Measurements from ENCODE around the gene CNTN2.

Gene CNTN2

DNA sequence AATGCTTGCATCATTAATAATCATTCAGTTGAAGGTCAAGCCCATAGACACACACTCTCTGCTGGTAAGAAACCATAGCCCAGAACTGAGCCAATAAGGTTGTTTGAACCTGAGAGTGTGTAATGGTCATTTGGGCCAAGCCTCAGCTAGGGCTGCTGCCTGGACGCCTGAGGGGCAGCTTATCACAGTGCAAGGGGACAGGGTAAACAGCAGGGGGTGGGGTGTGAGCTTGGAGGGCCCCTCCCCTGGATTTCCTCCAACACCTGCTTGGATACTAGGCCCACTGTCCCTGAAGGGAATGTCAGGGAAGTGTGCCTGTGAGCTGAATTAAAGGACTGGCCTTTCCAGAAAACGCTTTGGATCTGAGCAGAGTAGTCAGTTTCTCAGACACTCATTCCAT, 24.6 kb upstream of the CNTN2 start:
- DNase-seq (ENCODE audit: low spot score), result no peak

- DNase-seq (ENCODE audit: low spot score), result no peak
Observed at GRCh38 chr1:205020466-205020865, 22.5 kb upstream of the CNTN2 start.

DNA sequence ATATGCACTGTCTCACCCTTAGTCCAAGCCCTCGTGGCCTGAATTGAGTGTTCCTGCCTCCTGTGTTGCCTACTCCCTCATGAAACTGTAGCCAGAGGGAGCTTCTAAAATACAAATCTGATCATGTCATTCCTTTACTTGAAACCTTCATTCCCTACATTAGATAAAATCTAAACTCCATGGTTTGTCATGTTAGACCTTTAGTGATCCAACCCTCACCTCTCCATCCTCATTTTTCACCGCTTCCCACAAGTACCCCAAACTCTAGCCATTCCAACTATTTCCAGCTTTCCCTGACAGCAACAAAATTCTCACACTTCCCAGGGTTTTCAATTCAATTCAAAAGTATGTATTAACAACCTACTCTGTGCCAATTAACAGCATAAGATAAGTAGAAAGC, 18.3 kb upstream of the CNTN2 start:
- no peak for DNase-seq (ENCODE audit: low spot score)

- DNase-seq (ENCODE audit: low spot score), result no peak
Observed at GRCh38 chr1:205025239-205025638, 17.8 kb upstream of the CNTN2 start.

DNA sequence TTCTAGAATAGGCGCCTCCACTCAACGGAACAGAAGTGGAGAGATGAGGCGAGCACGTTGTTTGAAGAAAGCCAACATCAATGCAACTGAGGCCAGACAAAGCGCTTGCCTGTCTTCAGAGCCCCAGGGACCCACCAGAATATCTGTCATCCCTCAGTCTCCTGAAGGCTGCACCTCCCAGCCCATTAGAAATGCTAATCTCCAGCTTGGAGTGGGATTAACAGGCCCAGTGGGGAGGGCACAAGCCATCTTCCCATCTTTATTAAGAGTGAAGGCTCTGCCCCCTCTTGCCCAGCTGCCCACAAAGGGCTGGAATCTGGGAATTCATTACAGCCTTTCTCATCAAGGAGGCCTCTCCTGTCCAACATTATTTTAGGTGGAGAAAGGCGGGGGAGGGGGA, 16.8 kb upstream of the CNTN2 start:
- DNase-seq (ENCODE audit: low spot score), result no peak

- no peak for DNase-seq (ENCODE audit: low spot score)
Observed at GRCh38 chr1:205028390-205028789, 14.6 kb upstream of the CNTN2 start.

DNA sequence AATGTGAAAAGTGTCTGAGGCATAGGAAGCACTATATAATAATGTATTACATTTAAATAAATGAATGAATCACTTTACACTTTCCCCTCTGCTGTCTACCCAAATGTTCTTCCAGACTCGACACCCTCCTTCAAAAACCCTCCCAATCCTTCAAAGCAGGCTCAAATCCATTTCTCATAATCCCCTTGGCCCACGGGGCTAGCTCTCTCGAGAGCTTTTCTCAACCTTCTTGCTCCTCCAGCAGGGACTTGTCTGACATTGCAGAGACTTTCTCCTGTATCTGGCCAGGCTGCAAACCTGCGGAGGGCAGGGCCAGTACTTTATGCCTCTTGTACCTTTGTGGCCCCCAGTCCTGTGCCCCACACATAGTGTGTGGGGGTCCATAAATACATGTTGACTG, 14.1 kb upstream of the CNTN2 start:
- DNase-seq (ENCODE audit: low spot score), result no peak

DNA sequence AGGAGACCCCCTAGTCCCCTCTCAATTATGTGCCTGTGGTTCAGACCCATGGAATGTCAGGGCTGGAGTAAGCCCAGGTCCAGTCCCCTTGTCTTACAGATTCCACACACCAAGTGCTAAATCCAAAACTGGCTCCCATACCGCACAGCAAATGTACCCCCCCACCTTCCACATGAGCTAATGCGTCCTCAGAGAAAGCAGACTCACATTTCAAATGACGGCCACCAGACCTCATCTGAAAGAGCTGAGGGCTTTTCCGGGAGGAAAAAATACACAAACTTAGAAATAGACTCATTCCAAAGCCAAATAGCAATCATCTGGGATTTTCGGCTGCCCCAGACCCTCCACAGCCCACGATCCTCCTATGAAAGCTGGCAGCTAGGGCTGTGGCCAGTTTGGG, 12.8 kb upstream of the CNTN2 start:
- no peak for DNase-seq (ENCODE audit: low spot score)

- no peak for DNase-seq (ENCODE audit: low spot score)
Observed at GRCh38 chr1:205030896-205031295, 12.1 kb upstream of the CNTN2 start.

DNA sequence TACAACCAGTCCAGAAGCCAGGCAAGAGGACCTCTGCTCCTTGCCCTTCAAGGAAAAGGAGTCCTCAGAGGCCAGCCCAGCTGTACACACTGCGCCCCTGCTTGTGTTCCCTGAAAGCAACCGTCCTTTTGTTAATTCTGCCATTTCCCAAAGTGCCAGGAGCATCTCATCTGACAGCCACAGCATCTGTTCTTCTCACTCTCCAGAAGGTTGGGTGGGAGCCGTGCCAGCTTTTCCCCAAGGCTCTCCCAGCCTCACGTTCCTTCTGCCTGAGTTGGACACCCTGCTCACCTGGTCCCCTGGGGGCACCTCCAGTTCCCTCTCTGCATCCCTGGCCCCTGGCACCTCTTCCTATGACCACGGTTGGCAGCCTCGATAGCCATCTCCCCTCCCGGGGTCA, 10.5 kb upstream of the CNTN2 start:
- DNase-seq (ENCODE audit: low spot score), result no peak

GRCh38 chr1:205037539-205037938, 5.5 kb upstream of the CNTN2 start:
- DNase-seq (ENCODE audit: low spot score), result no peak

DNA sequence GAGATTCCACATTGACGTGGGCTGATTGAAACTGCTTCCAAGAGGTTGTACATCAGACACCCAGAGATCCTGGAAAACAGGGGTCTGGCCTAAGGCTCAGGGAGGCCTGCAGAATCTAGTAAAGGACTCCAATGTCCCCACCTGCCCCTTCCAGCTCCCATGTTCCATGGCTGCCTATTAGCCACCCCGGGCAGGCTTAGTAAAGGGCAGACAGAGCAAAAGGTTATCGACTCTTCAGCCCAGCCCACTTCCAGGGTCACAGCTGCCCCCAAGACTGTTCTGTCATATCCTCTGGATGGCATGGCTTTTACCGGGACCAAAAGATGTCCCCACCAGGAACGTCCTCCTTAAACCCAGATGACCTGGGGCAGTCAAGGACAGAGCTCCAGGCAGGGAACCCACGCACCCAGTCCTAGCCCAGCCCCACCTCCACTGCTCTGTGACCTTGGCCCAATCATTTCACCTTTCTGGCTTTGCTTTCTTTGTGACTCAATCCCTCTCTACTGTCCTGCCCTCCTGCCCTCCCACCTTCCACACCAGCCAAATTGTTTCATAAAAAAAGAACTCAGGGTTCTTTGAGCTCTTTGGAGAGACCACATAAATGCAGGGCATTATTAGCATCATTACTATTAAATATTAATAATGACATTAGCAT, 4.8 kb upstream of the CNTN2 start:
- DNase-seq (ENCODE audit: low spot score), result no peak

DNA sequence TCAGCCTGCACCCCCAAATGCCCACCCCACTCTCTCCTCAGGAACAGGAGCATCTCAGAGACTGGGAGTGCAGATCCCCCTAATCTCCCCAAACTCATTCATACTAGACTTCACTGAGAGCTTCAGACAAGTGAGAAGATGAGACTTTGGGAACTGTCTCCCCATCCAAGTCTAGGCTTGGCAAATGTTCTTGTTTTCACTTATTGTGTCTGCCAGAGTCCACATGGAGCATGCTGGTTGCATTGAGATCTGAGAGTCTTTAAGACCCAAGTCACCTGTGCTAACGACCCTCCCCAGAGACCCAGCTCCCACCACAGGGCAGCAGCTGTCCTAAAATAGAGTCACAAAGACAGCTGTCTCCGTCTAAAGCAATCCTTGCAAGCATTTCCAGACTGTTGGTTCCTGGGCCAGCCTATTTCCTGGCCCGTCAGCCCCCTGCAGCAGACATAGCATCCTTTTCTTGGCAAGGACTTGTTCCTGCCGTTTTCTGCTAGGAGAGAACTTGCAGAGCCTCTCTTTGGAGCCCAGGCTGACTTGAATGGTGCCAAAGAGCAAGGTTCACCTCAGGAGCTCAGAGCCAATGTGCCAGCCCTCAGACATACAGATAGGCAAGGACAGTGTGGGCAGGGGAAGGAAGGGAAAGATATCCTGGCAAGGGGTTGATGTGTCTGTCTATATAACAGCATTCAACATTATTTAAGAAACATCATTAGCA, 1.9 kb upstream of the CNTN2 start:
- DNase-seq (ENCODE audit: low spot score), result no peak

DNA sequence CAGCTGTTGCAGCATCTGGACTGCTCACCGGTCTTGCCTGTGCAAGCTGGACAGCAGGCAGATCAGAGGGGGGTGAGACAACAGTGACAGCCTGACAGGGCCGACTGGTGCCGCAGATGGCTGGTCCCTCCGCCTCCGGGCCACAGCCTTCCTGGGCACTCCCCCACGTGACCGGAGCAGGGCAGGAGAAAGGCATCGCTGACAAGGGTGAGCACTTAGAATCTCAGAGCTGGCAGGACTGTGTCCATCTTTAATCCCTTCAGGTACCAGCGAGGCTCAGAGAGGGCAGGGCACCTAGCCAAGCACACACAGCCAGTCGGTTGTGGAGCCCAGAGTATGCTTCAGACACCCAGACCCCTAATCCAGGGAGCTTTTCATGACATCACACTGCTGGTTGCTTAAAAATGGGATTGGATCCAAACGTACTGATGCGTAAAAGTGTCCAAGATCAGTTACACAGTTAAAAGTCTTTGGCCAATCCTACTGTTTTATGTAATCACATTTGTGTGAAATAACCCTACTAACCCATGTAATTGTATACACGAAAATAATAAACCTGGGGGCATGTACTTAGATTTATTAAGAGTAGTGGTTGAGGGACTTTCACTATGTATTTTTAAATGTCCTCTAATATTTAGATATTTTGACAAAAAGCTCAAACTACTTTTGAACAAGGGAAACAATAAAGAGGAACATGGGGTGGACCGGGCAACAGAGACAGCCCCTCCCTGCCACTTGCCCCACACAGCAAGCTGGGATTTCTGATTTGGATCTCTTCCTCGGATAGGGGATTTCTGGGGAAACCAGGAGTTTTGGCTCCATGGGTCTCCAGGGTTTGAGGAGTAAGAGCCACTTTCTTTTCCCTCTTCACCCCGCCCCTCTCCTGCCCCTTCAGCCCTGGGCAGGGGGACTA, 758 bp upstream of the CNTN2 start:
- no peak for DNase-seq (ENCODE audit: low spot score)

GRCh38 chr1:205043866-205044265, 854 bp downstream of the CNTN2 start:
- DNase-seq (ENCODE audit: low spot score), result no peak

GRCh38 chr1:205044741-205045140, 1.7 kb downstream of the CNTN2 start:
- no peak for DNase-seq (ENCODE audit: low spot score)

GRCh38 chr1:205045146-205045545, 2.1 kb downstream of the CNTN2 start:
- no peak for DNase-seq (ENCODE audit: low spot score)

GRCh38 chr1:205046870-205047269, 3.9 kb downstream of the CNTN2 start:
- no peak for DNase-seq (ENCODE audit: low spot score)

DNA sequence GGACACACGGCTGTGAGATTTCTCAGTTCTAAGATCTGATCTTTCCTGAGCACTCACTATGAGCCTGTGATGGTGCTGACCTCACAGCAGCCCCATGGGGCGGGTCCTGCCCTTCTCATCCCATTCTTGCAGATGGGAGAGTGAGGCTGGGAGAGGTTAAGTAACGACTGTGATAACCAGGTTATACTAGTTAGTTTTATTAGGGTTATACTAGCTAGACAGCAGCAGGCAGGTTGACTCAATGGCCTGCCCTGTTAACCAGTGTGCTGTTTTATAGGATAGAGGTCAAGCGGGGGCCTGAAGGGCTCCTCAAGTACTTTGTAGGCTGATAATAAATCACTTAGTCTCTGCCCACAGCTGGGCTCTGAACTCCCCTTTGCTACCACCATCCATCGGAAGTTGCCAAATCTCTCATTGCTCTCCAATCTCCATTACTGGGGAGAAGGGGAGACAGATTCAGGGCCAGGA, 4.8 kb downstream of the CNTN2 start:
- DNase-seq (ENCODE audit: low spot score), result no peak

GRCh38 chr1:205048382-205048781, 5.4 kb downstream of the CNTN2 start:
- no peak for DNase-seq (ENCODE audit: low spot score)

DNA sequence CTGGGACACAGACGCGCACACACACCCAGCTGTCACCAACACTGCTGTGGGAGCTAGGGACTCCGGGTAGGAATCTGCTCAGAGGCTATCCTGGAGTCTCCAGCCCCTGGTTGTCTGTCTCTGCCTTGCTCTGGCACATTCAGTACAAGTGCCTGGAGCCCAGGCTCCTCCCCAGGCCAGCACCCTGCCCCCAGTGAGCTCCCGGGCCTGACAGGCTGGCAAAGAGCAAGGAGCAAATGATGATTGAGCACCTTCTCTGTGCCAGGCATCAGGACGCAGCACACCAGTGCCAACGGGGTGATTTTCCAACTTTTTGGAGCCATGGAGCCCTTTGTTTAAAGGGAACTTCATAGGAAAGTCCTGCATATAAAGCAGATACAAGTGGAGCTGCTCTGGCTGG, 6.5 kb downstream of the CNTN2 start:
- no peak for DNase-seq (ENCODE audit: low spot score)

DNA sequence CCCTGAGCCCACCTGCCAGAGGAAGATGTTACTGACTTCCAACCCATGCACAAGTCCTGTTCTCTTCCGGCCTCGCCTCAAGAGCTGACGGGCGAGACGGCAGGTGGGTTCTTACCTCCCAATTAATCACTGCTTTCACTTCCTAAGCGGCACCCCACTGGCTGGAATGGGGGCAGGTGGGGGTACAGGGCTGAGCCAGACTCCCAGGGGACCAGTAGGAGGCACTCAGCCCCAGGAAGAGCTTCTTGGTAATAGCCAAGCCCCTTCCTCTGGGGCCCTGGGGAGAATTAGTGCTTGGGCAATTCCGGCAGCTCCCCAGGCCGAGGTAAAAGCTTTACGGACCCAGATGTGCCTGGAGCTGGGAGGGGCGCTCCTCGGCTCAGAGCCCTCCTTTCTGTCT, 9.7 kb downstream of the CNTN2 start:
- no peak for DNase-seq (ENCODE audit: low spot score)

- no peak for DNase-seq (ENCODE audit: low spot score)
Observed at GRCh38 chr1:205053296-205053695, 10.3 kb downstream of the CNTN2 start.
